ENCODE results near the gene LAMA3.

Gene LAMA3

DNA sequence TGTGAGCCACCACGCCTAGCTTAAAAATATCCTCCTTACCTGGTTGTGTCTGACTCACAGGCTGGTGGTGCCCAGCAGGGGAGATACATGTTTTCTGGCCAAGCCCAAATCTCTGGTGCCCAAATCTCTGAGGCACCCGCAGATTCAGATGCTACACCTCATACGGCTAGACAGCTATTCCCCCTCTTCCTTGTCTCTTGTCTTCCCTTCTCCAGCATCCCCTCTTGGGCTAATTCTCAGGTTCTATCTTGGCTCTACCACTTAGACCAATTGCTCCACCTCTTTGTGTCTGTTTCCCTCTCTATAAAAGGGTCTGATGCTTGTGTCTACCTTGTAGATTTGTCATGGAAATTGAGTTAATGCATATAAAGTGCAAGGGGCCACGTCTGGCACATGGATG is 13.4 kb downstream of the LAMA3 start:
- no peak for FAIRE-seq
- no peak for DNase-seq (ENCODE audit: insufficient read length, low spot score)
- TF ChIP-seq SPI1 (IDR thresholded peaks at IDR 0.05; ENCODE audit: low read depth, low read length) (no peak), POLR2A (IDR thresholded peaks at IDR 0.05; ENCODE audit: low read depth, low read length) (no peak), PAX5 (IDR thresholded peaks at IDR 0.05; ENCODE audit: insufficient read depth, low read length, severe bottlenecking) (no peak), TAF1 (IDR thresholded peaks at IDR 0.05; ENCODE audit: low read depth, low read length) (no peak), POLR2AphosphoS5 (IDR thresholded peaks at IDR 0.05; ENCODE audit: low read depth, low read length) (no peak), POU2F2 (IDR thresholded peaks at IDR 0.05; ENCODE audit: low read depth, low read length) (no peak)

DNA sequence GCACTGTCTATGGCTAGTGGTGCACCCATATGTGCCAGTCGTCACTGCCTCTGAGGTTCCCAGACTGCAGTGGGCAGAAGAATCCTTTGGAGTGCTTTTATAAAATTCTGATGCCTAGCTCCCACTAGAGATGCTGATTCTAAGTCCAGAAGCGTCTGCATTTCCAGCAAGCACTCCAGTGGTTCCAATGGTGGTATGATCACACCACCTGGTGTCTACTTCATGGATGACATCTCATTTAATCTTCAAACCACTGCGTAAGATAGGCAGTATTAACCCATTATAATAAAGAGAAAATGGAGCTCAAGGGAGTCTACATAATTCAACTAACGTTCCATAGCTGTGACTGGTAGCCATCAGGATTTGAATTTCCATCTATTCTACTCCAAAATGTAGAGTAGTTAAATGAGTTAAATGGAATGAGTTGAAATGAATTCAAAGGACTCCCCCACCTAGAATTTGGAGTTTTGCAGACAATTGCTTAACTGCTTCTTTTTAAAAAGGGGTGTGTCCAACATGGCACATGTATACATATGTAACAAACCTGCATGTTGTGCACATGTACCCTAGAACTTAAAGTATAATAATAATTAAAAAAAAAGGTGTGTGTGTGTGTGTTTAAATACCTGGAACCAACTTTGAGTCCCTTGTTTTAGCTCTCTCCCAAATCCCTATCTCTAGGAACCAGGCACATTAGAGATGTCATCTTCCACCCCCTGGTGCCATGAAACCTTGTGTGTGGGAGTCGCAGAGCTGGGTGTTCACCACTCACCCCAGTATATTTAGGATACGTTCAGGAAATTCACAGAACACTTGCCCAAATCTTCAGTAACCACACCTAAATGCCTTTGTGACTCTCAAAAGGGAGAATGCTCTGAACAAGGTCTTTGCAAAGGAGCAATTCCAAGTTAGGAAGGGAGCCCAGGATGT is 14.1 kb downstream of the LAMA3 start:
- FAIRE-seq (peak; percentile 45), DNase-seq (ENCODE audit: insufficient read length, low spot score) (no peak)
- no peak for TF ChIP-seq POU2F2 (IDR thresholded peaks at IDR 0.05; ENCODE audit: low read depth, low read length)
- TF ChIP-seq POLR2AphosphoS5 (IDR thresholded peaks at IDR 0.05; ENCODE audit: low read depth, low read length): no peak
- no peak for TF ChIP-seq SPI1 (IDR thresholded peaks at IDR 0.05; ENCODE audit: low read depth, low read length)
- no peak for TF ChIP-seq TAF1 (IDR thresholded peaks at IDR 0.05; ENCODE audit: low read depth, low read length)
- no peak for TF ChIP-seq POLR2A (IDR thresholded peaks at IDR 0.05; ENCODE audit: low read depth, low read length)
- no peak for TF ChIP-seq PAX5 (IDR thresholded peaks at IDR 0.05; ENCODE audit: insufficient read depth, low read length, severe bottlenecking)

DNA sequence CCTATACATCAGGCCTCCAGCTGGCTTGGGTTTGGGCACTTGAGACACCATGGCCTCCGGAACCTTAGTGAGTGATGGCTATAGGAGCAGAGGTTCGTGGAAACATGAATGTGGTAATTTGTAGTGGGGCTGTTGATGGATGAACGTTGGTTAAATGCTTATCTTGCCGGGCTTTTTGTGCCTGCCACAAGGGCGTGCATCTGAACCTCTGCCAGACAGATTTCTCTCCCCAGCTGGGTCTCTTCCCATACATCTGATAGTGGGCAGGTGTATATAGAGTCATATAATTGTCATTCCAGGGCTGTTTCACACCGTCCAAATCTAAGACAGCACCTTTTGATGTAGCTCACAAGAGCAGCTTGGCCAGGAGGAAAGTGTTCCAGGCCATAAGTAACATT is 14.7 kb downstream of the LAMA3 start:
- TF ChIP-seq POLR2AphosphoS5 (IDR thresholded peaks at IDR 0.05; ENCODE audit: low read depth, low read length): no peak
- TF ChIP-seq POU2F2 (IDR thresholded peaks at IDR 0.05; ENCODE audit: low read depth, low read length): no peak
- TF ChIP-seq POLR2A (IDR thresholded peaks at IDR 0.05; ENCODE audit: low read depth, low read length): no peak
- no peak for TF ChIP-seq SPI1 (IDR thresholded peaks at IDR 0.05; ENCODE audit: low read depth, low read length)
- TF ChIP-seq PAX5 (IDR thresholded peaks at IDR 0.05; ENCODE audit: insufficient read depth, low read length, severe bottlenecking): no peak
- no peak for TF ChIP-seq TAF1 (IDR thresholded peaks at IDR 0.05; ENCODE audit: low read depth, low read length)
- no peak for FAIRE-seq
- DNase-seq (ENCODE audit: insufficient read length, low spot score): no peak

DNA sequence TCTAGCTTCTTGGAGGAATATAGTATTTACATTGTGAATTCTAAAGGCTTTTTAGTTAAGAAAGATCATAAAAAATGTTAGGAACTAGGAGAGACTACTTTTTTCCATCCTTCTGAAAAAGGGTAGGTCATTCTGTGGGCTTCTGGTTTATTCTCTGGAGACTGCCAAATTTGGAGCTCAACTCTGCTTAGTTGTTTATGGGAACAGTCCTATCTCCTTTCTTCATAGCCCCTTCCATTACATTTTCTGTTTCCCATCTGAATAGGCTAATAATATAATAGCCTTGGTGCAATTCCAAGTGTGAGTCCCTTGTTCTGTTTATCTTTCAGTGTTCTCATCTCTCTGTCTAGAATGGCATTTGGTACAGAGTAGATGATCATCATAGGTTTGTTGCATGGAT is 15.6 kb downstream of the LAMA3 start:
- DNase-seq (ENCODE audit: insufficient read length, low spot score) (no peak), FAIRE-seq (no peak)
- no peak for TF ChIP-seq POLR2AphosphoS5 (IDR thresholded peaks at IDR 0.05; ENCODE audit: low read depth, low read length)
- TF ChIP-seq PAX5 (IDR thresholded peaks at IDR 0.05; ENCODE audit: insufficient read depth, low read length, severe bottlenecking): no peak
- no peak for TF ChIP-seq SPI1 (IDR thresholded peaks at IDR 0.05; ENCODE audit: low read depth, low read length)
- TF ChIP-seq POLR2A (IDR thresholded peaks at IDR 0.05; ENCODE audit: low read depth, low read length): no peak
- TF ChIP-seq TAF1 (IDR thresholded peaks at IDR 0.05; ENCODE audit: low read depth, low read length): no peak
- no peak for TF ChIP-seq POU2F2 (IDR thresholded peaks at IDR 0.05; ENCODE audit: low read depth, low read length)

DNA sequence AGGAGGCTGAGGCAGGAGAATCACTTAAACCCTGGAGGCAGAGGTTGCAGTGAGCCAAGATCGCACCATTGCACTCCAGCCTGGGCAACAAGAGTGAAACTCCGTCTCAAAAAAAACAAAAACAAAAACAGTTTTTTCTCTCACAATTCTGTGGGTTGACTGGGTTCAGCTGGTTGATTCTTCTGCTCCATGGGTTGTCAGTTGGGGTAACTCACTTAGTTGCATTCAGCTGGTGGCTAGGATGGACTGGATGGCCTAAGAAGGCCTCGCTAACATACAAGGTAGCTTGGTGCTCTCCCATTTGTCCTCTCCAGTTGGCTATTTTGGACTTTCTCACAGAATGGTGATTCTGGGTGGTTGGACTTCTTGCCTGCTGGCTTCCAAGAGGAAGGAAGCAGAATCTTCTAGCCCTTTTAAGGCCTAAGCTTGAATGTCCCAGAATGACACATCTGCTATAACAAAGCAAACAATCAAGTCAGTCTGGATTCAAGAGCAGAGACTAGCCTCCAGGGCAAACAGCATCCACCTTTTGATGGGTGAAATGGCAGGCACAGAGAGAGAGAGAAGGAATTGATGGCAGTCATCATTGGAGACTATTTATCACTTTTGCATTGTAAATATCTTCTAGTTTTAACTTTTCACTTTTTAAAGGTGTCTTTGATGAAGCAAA is 17.9 kb downstream of the LAMA3 start:
- no peak for TF ChIP-seq PAX5 (IDR thresholded peaks at IDR 0.05; ENCODE audit: insufficient read depth, low read length, severe bottlenecking)
- TF ChIP-seq POLR2AphosphoS5 (IDR thresholded peaks at IDR 0.05; ENCODE audit: low read depth, low read length): no peak
- TF ChIP-seq TAF1 (IDR thresholded peaks at IDR 0.05; ENCODE audit: low read depth, low read length): no peak
- no peak for TF ChIP-seq POU2F2 (IDR thresholded peaks at IDR 0.05; ENCODE audit: low read depth, low read length)
- no peak for TF ChIP-seq SPI1 (IDR thresholded peaks at IDR 0.05; ENCODE audit: low read depth, low read length)
- TF ChIP-seq POLR2A (IDR thresholded peaks at IDR 0.05; ENCODE audit: low read depth, low read length): no peak
- DNase-seq (ENCODE audit: insufficient read length, low spot score) (no peak), FAIRE-seq (no peak)

DNA sequence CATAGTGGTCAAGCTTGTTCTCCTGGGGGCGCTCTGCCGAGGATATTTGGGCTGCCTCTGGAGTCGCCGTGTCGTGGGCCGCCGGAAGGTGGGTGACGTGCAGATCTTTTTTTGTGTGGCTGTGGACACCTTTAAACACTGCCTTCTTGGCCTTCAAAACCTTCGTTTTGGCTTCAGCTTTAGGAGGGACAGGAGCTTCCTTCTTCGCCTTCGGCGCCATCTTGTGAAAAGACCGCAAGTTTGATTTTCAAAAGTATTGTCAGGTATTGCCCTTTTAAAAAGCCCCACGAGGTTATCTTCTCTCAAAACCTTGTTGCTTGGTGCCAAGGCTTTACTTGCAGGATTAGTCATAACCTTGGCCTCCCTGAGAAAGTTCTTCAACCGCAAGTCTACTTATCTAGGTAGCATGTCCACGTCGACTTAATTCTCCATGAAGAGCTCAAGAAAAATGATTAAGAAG is 20.8 kb downstream of the LAMA3 start:
- FAIRE-seq (no peak), DNase-seq (ENCODE audit: insufficient read length, low spot score) (no peak)
- TF ChIP-seq POLR2A (IDR thresholded peaks at IDR 0.05; ENCODE audit: low read depth, low read length): no peak
- no peak for TF ChIP-seq TAF1 (IDR thresholded peaks at IDR 0.05; ENCODE audit: low read depth, low read length)
- TF ChIP-seq SPI1 (IDR thresholded peaks at IDR 0.05; ENCODE audit: low read depth, low read length): no peak
- TF ChIP-seq PAX5 (IDR thresholded peaks at IDR 0.05; ENCODE audit: insufficient read depth, low read length, severe bottlenecking): no peak

DNA sequence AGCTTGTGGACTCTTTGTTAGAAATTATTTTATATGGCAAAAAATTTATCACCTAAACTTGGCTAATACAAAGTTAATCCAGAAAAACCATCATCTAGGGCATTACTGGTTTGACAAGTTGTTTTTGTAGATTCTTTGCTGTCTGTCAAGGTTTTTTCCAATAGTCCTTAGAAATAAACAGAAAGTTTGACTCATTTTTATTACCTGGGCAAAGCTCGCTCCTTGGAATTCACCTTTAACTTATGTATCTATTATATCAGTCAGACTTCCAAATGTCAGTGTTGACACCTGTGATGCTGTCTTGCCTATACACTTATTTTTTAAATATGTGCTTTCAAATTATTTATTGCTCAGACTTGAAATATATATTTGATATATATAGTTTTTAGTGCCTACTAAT is 21.7 kb downstream of the LAMA3 start:
- DNase-seq (ENCODE audit: insufficient read length, low spot score): no peak
- TF ChIP-seq POLR2A (IDR thresholded peaks at IDR 0.05; ENCODE audit: low read depth, low read length) (no peak), PAX5 (IDR thresholded peaks at IDR 0.05; ENCODE audit: insufficient read depth, low read length, severe bottlenecking) (no peak), POU2F2 (IDR thresholded peaks at IDR 0.05; ENCODE audit: low read depth, low read length) (no peak), POLR2AphosphoS5 (IDR thresholded peaks at IDR 0.05; ENCODE audit: low read depth, low read length) (no peak), TAF1 (IDR thresholded peaks at IDR 0.05; ENCODE audit: low read depth, low read length) (no peak), SPI1 (IDR thresholded peaks at IDR 0.05; ENCODE audit: low read depth, low read length) (no peak)
- FAIRE-seq: no peak

DNA sequence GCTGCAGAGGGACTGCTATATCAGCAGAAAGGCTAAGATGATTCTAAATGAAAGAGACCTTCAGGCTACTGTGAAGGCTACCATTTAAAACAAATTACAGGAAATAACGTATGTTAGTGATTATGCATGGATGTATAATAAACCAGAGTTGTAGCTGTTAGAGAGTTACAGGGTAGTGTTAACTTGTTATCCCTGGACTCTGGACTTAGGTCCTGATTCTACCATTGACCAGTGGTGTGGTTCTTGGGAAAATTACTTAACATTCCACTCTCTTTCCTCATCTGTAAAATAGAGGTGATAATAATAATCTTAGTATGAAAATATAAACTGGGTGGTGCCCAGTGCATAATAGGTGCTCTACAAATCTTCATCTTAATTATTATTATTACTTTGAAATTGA is 22.2 kb downstream of the LAMA3 start:
- FAIRE-seq: no peak
- TF ChIP-seq POU2F2 (IDR thresholded peaks at IDR 0.05; ENCODE audit: low read depth, low read length) (no peak), TAF1 (IDR thresholded peaks at IDR 0.05; ENCODE audit: low read depth, low read length) (no peak), POLR2AphosphoS5 (IDR thresholded peaks at IDR 0.05; ENCODE audit: low read depth, low read length) (no peak), POLR2A (IDR thresholded peaks at IDR 0.05; ENCODE audit: low read depth, low read length) (no peak), PAX5 (IDR thresholded peaks at IDR 0.05; ENCODE audit: insufficient read depth, low read length, severe bottlenecking) (no peak), SPI1 (IDR thresholded peaks at IDR 0.05; ENCODE audit: low read depth, low read length) (no peak)
- no peak for DNase-seq (ENCODE audit: insufficient read length, low spot score)

DNA sequence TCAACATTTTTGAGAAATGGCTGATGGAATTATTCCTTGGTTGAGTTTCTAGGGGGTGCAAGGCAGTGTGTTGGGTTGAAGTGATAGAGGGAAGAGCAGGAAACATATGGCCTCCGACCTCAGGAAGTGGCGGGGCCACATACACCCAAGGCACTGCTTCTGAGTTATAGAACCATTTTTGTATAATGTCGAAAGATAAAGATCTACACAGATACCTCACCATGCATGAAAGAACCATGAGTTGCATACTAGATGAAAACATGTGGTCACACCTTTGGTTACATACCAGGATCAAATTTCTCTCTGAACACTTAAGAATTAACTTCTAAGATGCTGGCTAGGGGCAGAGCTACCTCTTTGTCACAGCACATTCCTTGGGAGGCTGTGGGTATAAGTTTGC is 23.2 kb downstream of the LAMA3 start:
- TF ChIP-seq POU2F2 (IDR thresholded peaks at IDR 0.05; ENCODE audit: low read depth, low read length): no peak
- no peak for TF ChIP-seq TAF1 (IDR thresholded peaks at IDR 0.05; ENCODE audit: low read depth, low read length)
- no peak for TF ChIP-seq POLR2A (IDR thresholded peaks at IDR 0.05; ENCODE audit: low read depth, low read length)
- no peak for TF ChIP-seq PAX5 (IDR thresholded peaks at IDR 0.05; ENCODE audit: insufficient read depth, low read length, severe bottlenecking)
- TF ChIP-seq POLR2AphosphoS5 (IDR thresholded peaks at IDR 0.05; ENCODE audit: low read depth, low read length): no peak
- TF ChIP-seq SPI1 (IDR thresholded peaks at IDR 0.05; ENCODE audit: low read depth, low read length): no peak
- FAIRE-seq: peak; percentile 33
- DNase-seq (ENCODE audit: insufficient read length, low spot score): no peak

Data from GM12891 (cell line).